Gastroesophageal sphincter (tissue), 4 donors: ENCODE data around the gene C3orf20. TPM values are rescaled to one million over a fixed set of nuclear protein-coding genes. Genes with fewer than 3 reads are reported as not detected.

ENCODE experiments used
- ATAC-seq: fragments of 150-250 bp; one replicate; pipeline ENCODE4 v1.9.1; 2016; ENCODE audit warnings: mild to moderate bottlenecking, moderate library complexity
- H3K27ac ChIP-seq, 4 donors: fragments of 200-600 bp; sonication (generic) in 3 of 4; 1 replicate in 3 of 4; 2 replicates in 1 of 4; pipeline ENCODE4 v1.5.1; 2016 to 2019
- H3K27me3 ChIP-seq: fragments of 200-600 bp; sonication (generic); one replicate; pipeline ENCODE4 v1.5.1; 2019
- H3K36me3 ChIP-seq, 2 donors: fragments of 200-600 bp; sonication (generic); one replicate each; pipeline ENCODE4 v1.5.1; 2019; ENCODE audit warnings: control low read depth in 1 of 2
- H3K4me1 ChIP-seq, 3 donors: fragments of 200-600 bp; sonication (generic); 1 replicate in 2 of 3; 2 replicates in 1 of 3; pipeline ENCODE4 v1.5.1; 2016 to 2019; ENCODE audit warnings: control low read depth in 2 of 3
- H3K4me3 ChIP-seq, 2 donors: fragments of 200-600 bp; sonication (generic); one replicate each; pipeline ENCODE4 v1.5.1; 2019; ENCODE audit warnings: mild to moderate bottlenecking in 1 of 2, moderate library complexity in 1 of 2
- H3K9me3 ChIP-seq, 3 donors: fragments of 200-600 bp; sonication (generic); one replicate each; pipeline ENCODE4 v1.5.1; 2017 to 2019; ENCODE audit warnings: control low read depth in 2 of 3
- EP300 ChIP-seq: sonication (generic); formaldehyde crosslinking; IDR thresholded peaks from one replicate; pipeline ENCODE4 v1.6.1; 2017; ENCODE audit warnings: antibody characterized with exemption, mild to moderate bottlenecking
- POLR2A ChIP-seq, 2 donors: fragments of 450-650 bp; IDR thresholded peaks; one replicate each; pipeline ENCODE4 v1.6.1; 2017; ENCODE audit warnings: antibody characterized with exemption in 2 of 2, mild to moderate bottlenecking in 2 of 2, moderate library complexity in 1 of 2
- POLR2AphosphoS5 ChIP-seq: sonication (generic); formaldehyde crosslinking; IDR thresholded peaks from one replicate; pipeline ENCODE4 v1.6.1; 2017; ENCODE audit warnings: antibody characterized with exemption
- WGBS, 2 donors: methylation state at CpG; one replicate each; pipeline ENCODE4 v1.1.5; 2018; ENCODE audit warnings: low coverage in 1 of 2; 5-methylcytosine and 5-hydroxymethylcytosine counted together
- total RNA-seq, 4 donors: library from RNA; depleted of rRNA; stranded (reverse); fragments of >200 nt; gene quantifications; one replicate each; pipeline ENCODE4 v1.1.0, GENCODE V29; 2016
- TF ChIP-seq, protein P1 (sequence below), 4 experiments: fragments of 200-600 bp in 2 of 4; fragments of 450-650 bp in 2 of 4; sonication (generic) in 1 of 4; IDR thresholded peaks; one replicate each; pipeline ENCODE4 v1.5.1; 2017 to 2019; ENCODE audit warnings: antibody characterized with exemption in 4 of 4, mild to moderate bottlenecking in 2 of 4, moderate library complexity in 2 of 4

Gene C3orf20
- total RNA-seq, 4 donors from 2014 or later, result 0.13 TPM; not detected in 3

DNA sequence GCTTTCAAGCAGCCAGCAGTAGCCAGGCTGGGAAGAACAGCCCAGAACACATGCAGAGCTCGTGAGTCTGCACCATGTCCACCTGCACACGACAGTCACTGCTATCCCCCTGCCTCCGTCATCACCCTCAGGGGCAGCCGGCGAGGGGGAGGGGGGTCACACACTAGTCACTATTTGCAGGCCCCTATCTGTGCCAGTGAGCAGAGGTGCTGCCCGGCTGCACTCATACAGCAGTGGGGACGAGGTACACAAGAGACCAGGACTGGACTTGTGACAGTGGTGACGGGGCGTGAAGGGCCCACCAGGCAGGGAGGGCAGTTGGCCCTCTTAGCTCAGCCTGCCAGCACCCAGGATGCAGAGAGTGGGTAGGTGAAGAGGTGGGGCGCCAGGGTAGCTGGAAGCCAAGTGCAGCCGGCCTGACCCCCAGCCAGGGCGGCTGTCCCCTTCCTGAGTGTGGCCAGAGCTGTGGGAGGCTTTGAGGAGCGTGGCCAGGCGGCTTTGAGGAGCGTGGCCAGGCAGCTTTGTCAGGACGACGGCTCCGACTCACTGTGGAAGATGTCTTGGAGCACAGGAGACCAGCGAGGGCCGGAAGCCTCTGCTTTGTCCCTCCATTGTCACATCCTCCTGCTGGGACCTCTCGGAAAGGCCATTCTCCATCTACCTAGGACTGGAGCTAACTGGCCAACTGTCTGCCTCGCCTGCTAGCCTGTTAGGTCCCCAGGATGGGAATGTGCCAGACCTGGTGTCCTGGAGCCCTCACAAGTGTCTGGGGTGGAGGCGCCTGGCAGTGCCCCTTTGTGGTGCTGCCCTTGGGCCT lies 91.7 kb downstream of the C3orf20 start:
- TF ChIP-seq EP300, result no peak
- TF ChIP-seq POLR2AphosphoS5, result no peak
- no peak for TF ChIP-seq POLR2A (IDR thresholded peaks at IDR 0.05)
- TF ChIP-seq, protein P1, sequence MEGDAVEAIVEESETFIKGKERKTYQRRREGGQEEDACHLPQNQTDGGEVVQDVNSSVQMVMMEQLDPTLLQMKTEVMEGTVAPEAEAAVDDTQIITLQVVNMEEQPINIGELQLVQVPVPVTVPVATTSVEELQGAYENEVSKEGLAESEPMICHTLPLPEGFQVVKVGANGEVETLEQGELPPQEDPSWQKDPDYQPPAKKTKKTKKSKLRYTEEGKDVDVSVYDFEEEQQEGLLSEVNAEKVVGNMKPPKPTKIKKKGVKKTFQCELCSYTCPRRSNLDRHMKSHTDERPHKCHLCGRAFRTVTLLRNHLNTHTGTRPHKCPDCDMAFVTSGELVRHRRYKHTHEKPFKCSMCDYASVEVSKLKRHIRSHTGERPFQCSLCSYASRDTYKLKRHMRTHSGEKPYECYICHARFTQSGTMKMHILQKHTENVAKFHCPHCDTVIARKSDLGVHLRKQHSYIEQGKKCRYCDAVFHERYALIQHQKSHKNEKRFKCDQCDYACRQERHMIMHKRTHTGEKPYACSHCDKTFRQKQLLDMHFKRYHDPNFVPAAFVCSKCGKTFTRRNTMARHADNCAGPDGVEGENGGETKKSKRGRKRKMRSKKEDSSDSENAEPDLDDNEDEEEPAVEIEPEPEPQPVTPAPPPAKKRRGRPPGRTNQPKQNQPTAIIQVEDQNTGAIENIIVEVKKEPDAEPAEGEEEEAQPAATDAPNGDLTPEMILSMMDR (IDR thresholded peaks at IDR 0.05), result no peak
- H3K27me3 ChIP-seq, result no peaks in the 10 kb centered on the region
- no peaks in the 10 kb centered on the region for H3K36me3 ChIP-seq
- H3K4me3 ChIP-seq, result no peak overlapping the region
- 94% methylated on average over 3 of the region's 23 CpGs; no CpG with 5 or more reads in 1 of the 2 donors for WGBS, 2 donors
- no peak overlapping the region for H3K27ac ChIP-seq
- H3K9me3 ChIP-seq, result no peaks in the 10 kb centered on the region
- H3K4me1 ChIP-seq, result no peaks in the 10 kb centered on the region
- ATAC-seq, result no peak

DNA sequence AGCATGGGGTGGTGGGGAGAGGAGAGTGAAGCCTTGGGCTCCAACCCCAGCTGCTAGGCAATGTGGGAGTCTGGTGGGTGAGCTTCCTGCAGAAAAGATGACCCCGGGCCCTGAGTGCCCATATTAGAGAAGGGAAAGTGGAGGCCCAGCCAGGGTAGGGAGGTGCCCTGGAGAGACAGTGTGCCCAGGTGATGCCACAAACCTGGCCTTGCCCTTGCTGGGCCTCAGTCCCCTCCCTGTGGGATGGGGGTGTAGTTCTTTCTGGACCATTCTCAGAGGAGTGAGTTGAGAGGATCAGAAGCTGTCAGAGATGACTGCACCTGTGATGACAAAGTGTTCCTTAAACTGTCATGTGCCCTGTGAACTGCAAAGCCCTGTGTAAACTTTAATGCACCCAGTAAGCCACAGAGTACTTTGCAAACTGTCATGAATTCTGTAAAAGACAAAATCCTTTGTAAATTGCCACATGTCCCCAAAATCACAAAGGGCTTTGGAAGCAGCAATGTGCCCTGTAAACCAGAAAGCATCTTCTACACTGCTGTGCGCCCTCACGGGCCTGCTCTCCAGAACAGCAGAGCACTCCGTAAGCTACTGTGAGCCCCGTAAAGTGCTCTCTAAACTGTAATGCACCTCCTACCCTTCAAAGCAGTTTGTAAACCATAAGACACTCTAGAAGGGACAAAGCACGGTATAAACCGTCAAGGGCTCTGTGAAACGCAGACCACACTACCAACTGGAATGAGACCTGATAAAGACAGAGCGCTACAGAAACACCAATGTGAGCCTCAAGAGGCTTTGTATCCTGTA lies 92.5 kb downstream of the C3orf20 start:
- no peak for TF ChIP-seq POLR2AphosphoS5
- TF ChIP-seq, protein P1 (IDR thresholded peaks at IDR 0.05), result no peak
- TF ChIP-seq EP300, result no peak
- no peak for TF ChIP-seq POLR2A (IDR thresholded peaks at IDR 0.05)
- 86% methylated on average over 7 of the region's 9 CpGs; no CpG with 5 or more reads in 1 of the 2 donors for WGBS, 2 donors
- Histone ChIP-seq H3K9me3 (no peaks in the 10 kb centered on the region), H3K27me3 (no peaks in the 10 kb centered on the region), H3K4me3 (no peak overlapping the region), H3K27ac (no peak overlapping the region), H3K4me1 (no peaks in the 10 kb centered on the region), H3K36me3 (no peaks in the 10 kb centered on the region)
- no peak for ATAC-seq

DNA sequence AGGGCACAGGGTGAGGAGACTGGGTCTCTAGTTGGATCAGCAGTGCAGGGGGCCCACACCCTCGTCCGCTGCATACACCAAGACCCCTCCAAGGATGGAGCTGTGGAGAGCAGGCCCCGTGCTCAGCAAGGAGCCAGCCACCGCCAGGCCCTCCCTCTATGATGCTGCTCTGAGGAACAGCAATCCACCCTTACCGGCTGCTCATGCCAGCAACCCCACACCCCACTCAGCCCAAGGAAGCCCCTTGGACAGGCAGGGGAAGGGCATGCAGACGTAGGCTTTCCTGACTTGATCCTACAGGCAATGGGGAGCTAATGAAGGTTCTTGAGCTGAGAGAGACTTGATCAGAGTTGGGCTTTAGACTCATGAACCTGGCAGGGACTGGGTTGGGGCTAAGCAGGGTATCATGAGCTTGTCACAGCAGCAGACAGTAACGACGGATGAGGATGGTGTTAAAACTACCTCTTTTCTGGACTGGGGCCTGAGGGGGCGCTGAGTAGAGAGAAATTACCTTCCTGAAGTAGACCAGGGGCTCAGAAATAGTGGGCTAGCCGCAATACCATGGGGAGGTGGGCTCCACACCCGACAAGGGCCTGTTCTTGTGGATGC lies 93.3 kb downstream of the C3orf20 start:
- ATAC-seq, result no peak
- 85% methylated on average over 6 of the region's 11 CpGs; no CpG with 5 or more reads in 1 of the 2 donors for WGBS, 2 donors
- TF ChIP-seq POLR2A (IDR thresholded peaks at IDR 0.05), result no peak
- no peaks in the 10 kb centered on the region for H3K4me1 ChIP-seq
- no peaks in the 10 kb centered on the region for H3K27me3 ChIP-seq
- no peak overlapping the region for H3K27ac ChIP-seq
- no peak overlapping the region for H3K4me3 ChIP-seq
- H3K9me3 ChIP-seq, result no peaks in the 10 kb centered on the region
- H3K36me3 ChIP-seq, result no peaks in the 10 kb centered on the region

DNA sequence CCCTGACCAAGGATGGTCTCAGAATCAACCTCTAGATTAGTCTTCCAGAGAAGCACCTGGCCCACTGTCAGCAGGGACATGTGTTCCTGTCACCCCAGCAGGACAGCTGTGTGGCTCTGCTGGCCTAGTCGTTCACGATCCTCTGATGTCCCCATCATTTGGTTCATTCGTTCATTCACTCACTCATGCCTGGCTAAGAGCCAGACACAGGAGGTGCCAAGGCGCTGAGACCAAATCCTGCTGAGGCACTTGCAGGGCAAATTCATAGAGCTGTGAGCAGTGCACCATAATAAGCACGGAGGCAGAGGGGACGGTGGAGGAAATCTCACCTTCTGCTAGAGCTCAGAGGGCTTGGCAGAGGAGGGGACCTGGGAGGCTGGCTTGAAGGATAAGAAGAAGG lies 93.9 kb downstream of the C3orf20 start:
- Histone ChIP-seq H3K4me1 (no peaks in the 10 kb centered on the region), H3K36me3 (no peaks in the 10 kb centered on the region), H3K27me3 (no peaks in the 10 kb centered on the region), H3K9me3 (no peaks in the 10 kb centered on the region), H3K27ac (no peak overlapping the region), H3K4me3 (no peak overlapping the region)
- ATAC-seq, result no peak
- WGBS, 2 donors, result 71% methylated on average over 2 of the region's 6 CpGs; no CpG with 5 or more reads in 1 of the 2 donors
- TF ChIP-seq EP300 (no peak), POLR2AphosphoS5 (no peak), POLR2A (IDR thresholded peaks at IDR 0.05) (no peak)
- TF ChIP-seq, protein P1 (IDR thresholded peaks at IDR 0.05), result no peak

DNA sequence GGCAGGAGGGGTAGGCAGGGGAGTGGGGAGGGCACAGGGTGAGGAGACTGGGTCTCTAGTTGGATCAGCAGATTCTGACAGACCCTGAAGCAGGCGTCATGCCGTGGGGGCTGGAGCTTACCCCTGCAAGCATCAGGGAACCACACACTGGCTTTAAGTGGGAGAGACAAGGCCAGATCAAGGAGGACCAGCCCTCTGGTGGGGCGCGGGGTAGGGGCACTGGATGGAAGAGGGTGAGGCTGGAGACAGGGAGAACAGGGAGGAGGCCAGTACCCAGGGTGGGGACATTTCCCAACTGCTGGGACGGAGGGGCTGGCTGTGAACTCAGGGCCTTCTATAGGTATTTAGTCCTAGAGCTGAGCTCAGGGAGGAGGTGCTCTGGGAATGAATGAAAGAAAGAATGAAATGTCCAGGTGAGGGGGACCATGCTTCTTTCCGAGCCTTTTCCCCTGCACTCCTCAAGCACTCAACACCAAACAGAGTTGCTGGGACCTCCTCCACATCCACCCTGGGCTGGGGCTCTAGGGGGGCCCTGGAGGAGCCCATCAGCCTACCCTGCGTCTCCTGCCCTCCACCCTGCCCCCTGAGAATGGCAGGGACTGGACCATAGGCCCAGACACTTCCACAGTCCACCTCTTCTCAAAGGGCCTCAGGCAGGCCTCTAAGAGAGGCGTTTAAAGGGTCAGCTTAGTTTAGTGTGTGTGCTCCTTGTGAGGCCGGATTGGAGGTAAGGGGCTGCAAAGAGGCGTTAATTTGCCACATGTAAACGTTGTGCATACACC lies 94.8 kb downstream of the C3orf20 start:
- TF ChIP-seq POLR2AphosphoS5, result no peak
- TF ChIP-seq, protein P1 (IDR thresholded peaks at IDR 0.05), result no peak
- no peak for TF ChIP-seq EP300
- no peak for TF ChIP-seq POLR2A (IDR thresholded peaks at IDR 0.05)
- no peaks in the 10 kb centered on the region for H3K27me3 ChIP-seq
- H3K4me1 ChIP-seq, result no peaks in the 10 kb centered on the region
- H3K27ac ChIP-seq, result no peak overlapping the region
- ATAC-seq, result no peak
- no peak overlapping the region for H3K4me3 ChIP-seq
- 83 to 87% methylated on average over 7 to 9 of the region's 11 CpGs for WGBS, 2 donors
- H3K9me3 ChIP-seq, result no peaks in the 10 kb centered on the region
- H3K36me3 ChIP-seq, result no peaks in the 10 kb centered on the region
